HepG2 (cell line): Measurements from ENCODE around the gene UROD. TPM values are rescaled to one million over a fixed set of nuclear protein-coding genes. Genes with fewer than 3 reads are reported as not detected.
A peak's percentile ranks its signal among the peaks of the same experiment; 100 is the strongest.

Experiments used
- ATAC-seq: fragments of 200-7000 bp; cut with Tn5 transposase; 3 replicates; pipeline ENCODE4 v1.9.1; 2020; ENCODE audit warnings: mild to moderate bottlenecking, moderate library complexity
- BruUV-seq: library from RNA; stranded (reverse); fragments of 400-500 nt; replicated peaks from 2 replicates; lab custom pipeline; 2021; lab: Mats Ljungman, UMichigan
- CTCF ChIA-PET: fragments of 300-600 bp; formaldehyde crosslinking; extraction: SDS; loops from one replicate; lab custom pipeline; 2021; ENCODE audit warnings: low total read pairs, inconsistent platforms, low intra/inter-chr PET ratio; lab: Yijun Ruan, JAX
- POLR2A ChIA-PET: fragments of 350-600 bp; sonication (Branson Sonifier 250); formaldehyde crosslinking; loops from one replicate; lab custom pipeline; 2020; ENCODE audit warnings: antibody characterized with exemption, inconsistent platforms; lab: Yijun Ruan, JAX
- DNase-seq: peaks from one replicate; pipeline ENCODE4 v3.0.0-alpha.2; 2015; ENCODE audit warnings: low spot score
- FAIRE-seq: peaks from 3 replicates; lab custom pipeline; 2011; peaks lifted over from hg19 to GRCh38; lab: Jason Lieb, UNC
- H2AFZ ChIP-seq: one replicate; pipeline ENCODE4 v1.6.1; 2011; ENCODE audit warnings: low read length, inconsistent platforms
- H3K27ac ChIP-seq: fragments of 300-600 bp; 3 replicates; pipeline ENCODE4 v1.8.0; 2011; ENCODE audit warnings: mixed run types, mild to moderate bottlenecking, mixed read lengths, low read length, inconsistent platforms; ENCODE audit not compliant: insufficient read depth; ENCODE audit errors: extremely low read length
- H3K27me3 ChIP-seq, 2 experiments: fragments of 200-600 bp in 1 of 2; 2 replicates in 1 of 2; 3 replicates in 1 of 2; pipeline versions ENCODE4 v1.6.0 to v1.8.0; 2011; ENCODE audit warnings: low read length in 2 of 2, mild to moderate bottlenecking in 2 of 2, moderate library complexity in 2 of 2, inconsistent platforms in 1 of 2; ENCODE audit not compliant: insufficient read depth in 2 of 2, control insufficient read depth in 1 of 2
- H3K36me3 ChIP-seq, 2 experiments: fragments of 200-600 bp in 1 of 2; replicated peaks in 1 of 2; 2 replicates in 1 of 2; 3 replicates in 1 of 2; pipeline versions ENCODE4 v1.5.1 to v1.8.0; 2011; ENCODE audit warnings: low read length in 2 of 2, inconsistent platforms in 1 of 2; ENCODE audit not compliant: insufficient read depth in 2 of 2, control insufficient read depth in 1 of 2
- H3K4me1 ChIP-seq: 2 replicates; pipeline ENCODE4 v1.5.1; 2012; ENCODE audit warnings: low read length, inconsistent platforms; ENCODE audit not compliant: insufficient read depth
- H3K4me2 ChIP-seq: 2 replicates; pipeline ENCODE4 v1.6.0; 2011; ENCODE audit warnings: low read depth, low read length, inconsistent platforms
- H3K4me3 ChIP-seq, 3 experiments: fragments of 200-600 bp in 1 of 3; sonication (generic), shearing (Covaris generic) in 1 of 3; replicated peaks in 1 of 3; 2 replicates each; pipeline ENCODE4 v1.5.1; 2011 to 2016; ENCODE audit warnings: low read length in 3 of 3, inconsistent platforms in 2 of 3, low read depth in 2 of 3, mild to moderate bottlenecking in 2 of 3, control low read depth in 1 of 3, mixed read lengths in 1 of 3; ENCODE audit not compliant: insufficient read depth in 1 of 3
- H3K79me2 ChIP-seq: one replicate; pipeline ENCODE4 v1.6.1; 2011; ENCODE audit warnings: low read length, inconsistent platforms; ENCODE audit not compliant: insufficient read depth
- H3K9ac ChIP-seq: 2 replicates; pipeline ENCODE4 v1.6.0; 2011; ENCODE audit warnings: mild to moderate bottlenecking, low read depth, low read length, inconsistent platforms; ENCODE audit not compliant: insufficient read depth
- H3K9me3 ChIP-seq: 2 replicates; pipeline ENCODE4 v1.5.1; 2012; ENCODE audit warnings: mild to moderate bottlenecking, low read length
- H4K20me1 ChIP-seq: 2 replicates; pipeline ENCODE4 v1.6.0; 2011; ENCODE audit warnings: inconsistent platforms, mild to moderate bottlenecking, low read length, moderate library complexity; ENCODE audit not compliant: insufficient read depth
- FOXA1 ChIP-seq, 2 experiments: fragments of 450-650 bp in 1 of 2; sonication (generic) in 1 of 2; formaldehyde crosslinking in 1 of 2; IDR thresholded peaks; 2 replicates each; pipeline versions ENCODE4 v1.4.0 to v1.6.1; 2016 to 2020; ENCODE audit warnings: missing genetic modification reagents in 1 of 2
- FOXA3 ChIP-seq: IDR thresholded peaks from 2 replicates; pipeline ENCODE4 v1.6.1; 2016; ENCODE audit warnings: missing genetic modification reagents, missing compliant biosample characterization
- PITX1 ChIP-seq: sonication (generic); formaldehyde crosslinking; IDR thresholded peaks from 2 replicates; pipeline ENCODE4 v1.5.1; 2020; ENCODE audit warnings: mild to moderate bottlenecking, missing genetic modification reagents
- REPIN1 ChIP-seq: sonication (generic); formaldehyde crosslinking; IDR thresholded peaks from 2 replicates; pipeline ENCODE4 v1.8.0; 2022; ENCODE audit warnings: missing genetic modification reagents, low read depth, mild to moderate bottlenecking, borderline replicate concordance
- SAP130 ChIP-seq: IDR thresholded peaks from 2 replicates; pipeline ENCODE4 v1.6.1; 2016; ENCODE audit warnings: low read depth
- SOX13 ChIP-seq, 3 experiments: fragments of 450-650 bp in 1 of 3; sonication (generic) in 1 of 3; formaldehyde crosslinking in 1 of 3; IDR thresholded peaks in 2 of 3; conservative IDR thresholded peaks in 1 of 3; 2 replicates each; pipeline versions ENCODE4 v1.5.0 to v1.6.1; 2016 to 2020; ENCODE audit warnings: antibody characterized with exemption in 1 of 3, mild to moderate bottlenecking in 1 of 3, missing compliant biosample characterization in 1 of 3, missing genetic modification reagents in 1 of 3, moderate library complexity in 1 of 3
- ZMYM4 ChIP-seq: sonication (generic); formaldehyde crosslinking; IDR thresholded peaks from 2 replicates; pipeline ENCODE4 v1.8.1; 2023; ENCODE audit warnings: mild to moderate bottlenecking, missing genetic modification reagents
- ZNF383 ChIP-seq: sonication (generic); formaldehyde crosslinking; IDR thresholded peaks from 2 replicates; pipeline ENCODE4 v1.4.0; 2020; ENCODE audit warnings: missing genetic modification reagents, mild to moderate bottlenecking, borderline replicate concordance
- ZNF770 ChIP-seq: sonication (generic); formaldehyde crosslinking; IDR thresholded peaks from 2 replicates; pipeline ENCODE4 v1.5.0; 2020; ENCODE audit warnings: mild to moderate bottlenecking, missing genetic modification reagents
- WGBS: methylation state at CpG from one replicate; pipeline ENCODE4 v1.1.6; 2017; ENCODE audit warnings: low lambda C conversion rate; 5-methylcytosine and 5-hydroxymethylcytosine counted together
- in situ Hi-C: cut with HindIII; loops from 2 replicates; pipeline ENCODE4 v1.10.0; 2017; ENCODE audit warnings: low pct_unique_long_range_greater_than_20kb; ENCODE audit not compliant: extremely low pct_ligation_motif_present
- intact Hi-C: fragments of 100-400 bp; cut with micrococcal nuclease; formaldehyde crosslinking; loops from one replicate; pipeline ENCODE4 v1.10.0; 2022; ENCODE audit not compliant: unreplicated experiment
- polyA plus RNA-seq, 8 experiments: library from polyadenylated mRNA; depleted of rRNA in 3 of 8; stranded (reverse) in 7 of 8; unstranded in 1 of 8; fragments of >200 nt; fragmentation: Illumina TruSeq in 4 of 8; extraction: Trizol in 4 of 8; gene quantifications; 2 replicates each; pipeline versions ENCODE4 v1.2.1 to v1.2.3, GENCODE V29; 2011 to 2016; ENCODE audit warnings: low read depth in 4 of 8, missing spikeins in 1 of 8, mixed read lengths in 1 of 8; ENCODE audit not compliant: insufficient read depth in 1 of 8
- total RNA-seq, 5 experiments: library from RNA; depleted of rRNA; stranded (reverse); fragments of >200 nt; fragmentation: Illumina TruSeq; extraction: Trizol; gene quantifications; 2 replicates each; pipeline ENCODE4 v1.2.3, GENCODE V29; 2016; ENCODE audit warnings: low read depth in 1 of 5

Gene UROD
- total and polyA plus RNA-seq, 2 of the 13 experiments (the other 11 are each of a cell fraction or from before 2014, with no cell fraction given) = 162 to 171 TPM

GRCh38 chr1:44962729-44963128, 49.3 kb upstream of the UROD start:
- 81% methylated on average over 3 of the region's 3 CpGs for WGBS
- no peak for FAIRE-seq

More at GRCh38 chr1:44962729-44963128, 49.3 kb upstream of the UROD start:
- ChIA-PET POLR2A (no interaction called here), CTCF (no interaction called here)
- TF ChIP-seq REPIN1 (CRISPR knock-in tag) = no peak
- TF ChIP-seq ZNF770 (CRISPR knock-in tag) = 0 out of 2 replicates have a peak, but pooled peaks have one; percentile 4
- peak; percentile 86 for TF ChIP-seq PITX1
- TF ChIP-seq ZNF383 (CRISPR knock-in tag) = no peak
- no peak for TF ChIP-seq SOX13 (IDR thresholded peaks at IDR 0.05)
- TF ChIP-seq SOX13 (CRISPR knock-in tag; conservative IDR thresholded peaks at IDR 0.05 in 1 of 2, IDR thresholded peaks at IDR 0.05 in 1 of 2) = 0 out of 4 replicates have a peak, but pooled peaks of 1 of the 2 experiments have one; percentile 16
- 0 out of 2 replicates have a peak, but pooled peaks have one; percentile 23 for TF ChIP-seq SAP130 (CRISPR knock-in tag)
- no peak for TF ChIP-seq ZMYM4 (CRISPR knock-in tag)
- TF ChIP-seq FOXA1 (IDR thresholded peaks at IDR 0.05) = no peak
- TF ChIP-seq FOXA1 (CRISPR knock-in tag; IDR thresholded peaks at IDR 0.05) = peak; percentile 47; the same call in 1 of the 2 replicates
- TF ChIP-seq FOXA3 (CRISPR knock-in tag) = peak; percentile 53; the same call in 1 of the 2 replicates
- Histone ChIP-seq H3K27ac (no peak overlapping the region), H3K9me3 (no peaks in the 10 kb centered on the region), H3K9ac (no peak overlapping the region), H3K79me2 (no peaks in the 10 kb centered on the region), H3K4me2 (no peak overlapping the region), H2AFZ (no peak overlapping the region), H3K4me1 (peaks cover 9% of the 10 kb centered on the region; the same call in 1 of the 2 replicates), H3K36me3 (peaks cover 0 to 3% of the 10 kb centered on the region in 2 experiments; a peak in 1 of 5 replicates), H3K27me3 (no peaks in the 10 kb centered on the region), H3K4me3 (no peak overlapping the region), H4K20me1 (no peaks in the 10 kb centered on the region)
- ATAC-seq (no peak), DNase-seq (no peak)
- no TSS peak for BruUV-seq
- intact Hi-C loops = no loop called here
- in situ Hi-C loops = no loop called here
